ENCODE measurements around the gene PTPN1. TPM values are rescaled to one million over a fixed set of nuclear protein-coding genes. Genes with fewer than 3 reads are reported as not detected.

PTPN1 gene
- total and polyA plus RNA-seq, 2 of the 13 experiments (the other 11 are each of a cell fraction or from before 2014, with no cell fraction given): 17.7 to 37.2 TPM

GRCh38 chr20:50605136-50605535, 95.0 kb downstream of the PTPN1 start:
- Histone ChIP-seq H3K79me2 (ENCODE audit: insufficient read depth, low read length) (no peaks in the 10 kb centered on the region), H3K27ac (ENCODE audit: extremely low read length, insufficient read depth, low read length) (no peak overlapping the region), H2AFZ (ENCODE audit: low read length) (no peak overlapping the region), H3K4me1 (ENCODE audit: insufficient read depth, low read length) (peaks cover 14% of the 10 kb centered on the region), H3K4me3 (replicated peaks in 1 of 3; ENCODE audit: insufficient read depth in 1 of 3, low read depth in 2 of 3, low read length in 3 of 3) (no peak overlapping the region), H3K36me3 (replicated peaks in 1 of 2; ENCODE audit: control insufficient read depth in 1 of 2, insufficient read depth in 2 of 2, low read length in 2 of 2) (no peaks in the 10 kb centered on the region), H3K27me3 (ENCODE audit: control insufficient read depth in 1 of 2, insufficient read depth in 2 of 2, low read length in 2 of 2) (peaks cover 10 to 34% of the 10 kb centered on the region in 2 experiments; a peak in 3 of 5 replicates), H3K9me3 (ENCODE audit: low read length) (no peaks in the 10 kb centered on the region), H3K4me2 (ENCODE audit: low read depth, low read length) (no peak overlapping the region), H4K20me1 (ENCODE audit: insufficient read depth, low read length) (no peaks in the 10 kb centered on the region), H3K9ac (ENCODE audit: insufficient read depth, low read depth, low read length) (no peak overlapping the region)
- intact Hi-C loops (cut with micrococcal nuclease; ENCODE audit: unreplicated experiment) (no loop called here), in situ Hi-C loops (cut with HindIII; ENCODE audit: extremely low pct_ligation_motif_present, low pct_unique_long_range_greater_than_20kb) (no loop called here)
- FAIRE-seq (no peak), DNase-seq (ENCODE audit: low spot score) (no peak), ATAC-seq (no peak)
- 47% methylated on average over 5 of the region's 5 CpGs for WGBS (ENCODE audit: low lambda C conversion rate)
- ChIA-PET POLR2A (no interaction called here), CTCF (ENCODE audit: low intra/inter-chr PET ratio, low total read pairs) (no interaction called here)
- BruUV-seq (replicated peaks): no TSS peak
- no peak for TF ChIP-seq ZNF883 (CRISPR knock-in tag; IDR thresholded peaks at IDR 0.05; ENCODE audit: not compliant biosample characterization)
- no peak for TF ChIP-seq SIN3A (IDR thresholded peaks at IDR 0.05; ENCODE audit: borderline replicate concordance, low read depth, low read length)
- TF ChIP-seq TBP (CRISPR knock-in tag; IDR thresholded peaks at IDR 0.05): no peak
- TF ChIP-seq, protein P1, sequence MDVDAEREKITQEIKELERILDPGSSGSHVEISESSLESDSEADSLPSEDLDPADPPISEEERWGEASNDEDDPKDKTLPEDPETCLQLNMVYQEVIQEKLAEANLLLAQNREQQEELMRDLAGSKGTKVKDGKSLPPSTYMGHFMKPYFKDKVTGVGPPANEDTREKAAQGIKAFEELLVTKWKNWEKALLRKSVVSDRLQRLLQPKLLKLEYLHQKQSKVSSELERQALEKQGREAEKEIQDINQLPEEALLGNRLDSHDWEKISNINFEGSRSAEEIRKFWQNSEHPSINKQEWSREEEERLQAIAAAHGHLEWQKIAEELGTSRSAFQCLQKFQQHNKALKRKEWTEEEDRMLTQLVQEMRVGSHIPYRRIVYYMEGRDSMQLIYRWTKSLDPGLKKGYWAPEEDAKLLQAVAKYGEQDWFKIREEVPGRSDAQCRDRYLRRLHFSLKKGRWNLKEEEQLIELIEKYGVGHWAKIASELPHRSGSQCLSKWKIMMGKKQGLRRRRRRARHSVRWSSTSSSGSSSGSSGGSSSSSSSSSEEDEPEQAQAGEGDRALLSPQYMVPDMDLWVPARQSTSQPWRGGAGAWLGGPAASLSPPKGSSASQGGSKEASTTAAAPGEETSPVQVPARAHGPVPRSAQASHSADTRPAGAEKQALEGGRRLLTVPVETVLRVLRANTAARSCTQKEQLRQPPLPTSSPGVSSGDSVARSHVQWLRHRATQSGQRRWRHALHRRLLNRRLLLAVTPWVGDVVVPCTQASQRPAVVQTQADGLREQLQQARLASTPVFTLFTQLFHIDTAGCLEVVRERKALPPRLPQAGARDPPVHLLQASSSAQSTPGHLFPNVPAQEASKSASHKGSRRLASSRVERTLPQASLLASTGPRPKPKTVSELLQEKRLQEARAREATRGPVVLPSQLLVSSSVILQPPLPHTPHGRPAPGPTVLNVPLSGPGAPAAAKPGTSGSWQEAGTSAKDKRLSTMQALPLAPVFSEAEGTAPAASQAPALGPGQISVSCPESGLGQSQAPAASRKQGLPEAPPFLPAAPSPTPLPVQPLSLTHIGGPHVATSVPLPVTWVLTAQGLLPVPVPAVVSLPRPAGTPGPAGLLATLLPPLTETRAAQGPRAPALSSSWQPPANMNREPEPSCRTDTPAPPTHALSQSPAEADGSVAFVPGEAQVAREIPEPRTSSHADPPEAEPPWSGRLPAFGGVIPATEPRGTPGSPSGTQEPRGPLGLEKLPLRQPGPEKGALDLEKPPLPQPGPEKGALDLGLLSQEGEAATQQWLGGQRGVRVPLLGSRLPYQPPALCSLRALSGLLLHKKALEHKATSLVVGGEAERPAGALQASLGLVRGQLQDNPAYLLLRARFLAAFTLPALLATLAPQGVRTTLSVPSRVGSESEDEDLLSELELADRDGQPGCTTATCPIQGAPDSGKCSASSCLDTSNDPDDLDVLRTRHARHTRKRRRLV (CRISPR knock-in tag; IDR thresholded peaks at IDR 0.05): no peak
- TF ChIP-seq KLF13 (CRISPR knock-in tag; IDR thresholded peaks at IDR 0.05): no peak
- TF ChIP-seq MEF2D (CRISPR knock-in tag; IDR thresholded peaks at IDR 0.05): no peak
- TF ChIP-seq FOXP1 (IDR thresholded peaks at IDR 0.05): no peak
- no peak for TF ChIP-seq FOXP1 (CRISPR knock-in tag; IDR thresholded peaks at IDR 0.05)
- no peak for TF ChIP-seq KDM6A (CRISPR knock-in tag; IDR thresholded peaks at IDR 0.05; ENCODE audit: low read depth)
- TF ChIP-seq, protein P2, sequence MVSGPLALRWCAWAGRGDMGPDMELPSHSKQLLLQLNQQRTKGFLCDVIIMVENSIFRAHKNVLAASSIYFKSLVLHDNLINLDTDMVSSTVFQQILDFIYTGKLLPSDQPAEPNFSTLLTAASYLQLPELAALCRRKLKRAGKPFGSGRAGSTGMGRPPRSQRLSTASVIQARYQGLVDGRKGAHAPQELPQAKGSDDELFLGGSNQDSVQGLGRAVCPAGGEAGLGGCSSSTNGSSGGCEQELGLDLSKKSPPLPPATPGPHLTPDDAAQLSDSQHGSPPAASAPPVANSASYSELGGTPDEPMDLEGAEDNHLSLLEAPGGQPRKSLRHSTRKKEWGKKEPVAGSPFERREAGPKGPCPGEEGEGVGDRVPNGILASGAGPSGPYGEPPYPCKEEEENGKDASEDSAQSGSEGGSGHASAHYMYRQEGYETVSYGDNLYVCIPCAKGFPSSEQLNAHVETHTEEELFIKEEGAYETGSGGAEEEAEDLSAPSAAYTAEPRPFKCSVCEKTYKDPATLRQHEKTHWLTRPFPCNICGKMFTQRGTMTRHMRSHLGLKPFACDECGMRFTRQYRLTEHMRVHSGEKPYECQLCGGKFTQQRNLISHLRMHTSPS (CRISPR knock-in tag; IDR thresholded peaks at IDR 0.05; ENCODE audit: low read depth): no peak
- no peak for TF ChIP-seq ZNF605 (CRISPR knock-in tag; IDR thresholded peaks at IDR 0.05)
- no peak for TF ChIP-seq MXD1 (CRISPR knock-in tag; IDR thresholded peaks at IDR 0.05)
- TF ChIP-seq ZNF709 (CRISPR knock-in tag; IDR thresholded peaks at IDR 0.05): no peak
- TF ChIP-seq, protein P3, sequence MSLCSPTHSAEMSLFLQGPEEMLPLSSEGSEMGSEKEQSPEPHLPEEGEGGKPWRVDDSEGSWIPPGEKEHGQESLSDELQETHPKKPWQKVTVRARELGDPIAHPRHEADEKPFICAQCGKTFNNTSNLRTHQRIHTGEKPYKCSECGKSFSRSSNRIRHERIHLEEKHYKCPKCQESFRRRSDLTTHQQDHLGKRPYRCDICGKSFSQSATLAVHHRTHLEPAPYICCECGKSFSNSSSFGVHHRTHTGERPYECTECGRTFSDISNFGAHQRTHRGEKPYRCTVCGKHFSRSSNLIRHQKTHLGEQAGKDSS (CRISPR knock-in tag; IDR thresholded peaks at IDR 0.05; ENCODE audit: borderline replicate concordance, low read depth): no peak
- TF ChIP-seq ZNF136 (CRISPR knock-in tag; IDR thresholded peaks at IDR 0.05; ENCODE audit: low read depth): no peak
- TF ChIP-seq FOXA3 (CRISPR knock-in tag; IDR thresholded peaks at IDR 0.05): no peak
- no peak for TF ChIP-seq TCF7L2 (IDR thresholded peaks at IDR 0.05; ENCODE audit: low read depth, low read length)
- no peak for TF ChIP-seq ZNF740 (CRISPR knock-in tag; IDR thresholded peaks at IDR 0.05)
